HEK293T (cell line): ENCODE data around the gene PLPPR5.
"Not testable (repeated sequence)": the region's sequence is repeated elsewhere in the genome, so short reads cannot be mapped to it uniquely, and the experiment has no call there.

Experiments
- CTCF ChIA-PET: fragments of 350-600 bp; formaldehyde crosslinking; extraction: SDS; loops from one replicate; lab custom pipeline; 2021; ENCODE audit warnings: antibody characterized with exemption, inconsistent platforms; lab: Yijun Ruan, JAX
- POLR2A ChIA-PET: fragments of 350-600 bp; formaldehyde crosslinking; extraction: SDS; loops from one replicate; lab custom pipeline; 2020; ENCODE audit warnings: antibody characterized with exemption, inconsistent platforms; lab: Yijun Ruan, JAX
- DNase-seq: peaks from one replicate; pipeline ENCODE4 v3.0.0; 2012; ENCODE audit warnings: mixed read lengths; ENCODE audit errors: extremely low spot score
- ARNT ChIP-seq: fragments of 450-650 bp; IDR thresholded peaks from 2 replicates; pipeline ENCODE4 v1.6.1; 2017; ENCODE audit warnings: mild to moderate bottlenecking
- BHLHE40 ChIP-seq: fragments of 450-650 bp; IDR thresholded peaks from 2 replicates; pipeline ENCODE4 v1.6.1; 2016; ENCODE audit warnings: mild to moderate bottlenecking, moderate library complexity, borderline replicate concordance
- CTBP1 ChIP-seq: fragments of 450-650 bp; IDR thresholded peaks from 2 replicates; pipeline ENCODE4 v1.6.1; 2016; ENCODE audit warnings: borderline replicate concordance
- ELF4 ChIP-seq: fragments of 450-650 bp; IDR thresholded peaks from 2 replicates; pipeline ENCODE4 v1.6.1; 2017; ENCODE audit warnings: antibody characterized with exemption
- FOXA1 ChIP-seq: fragments of 450-650 bp; IDR thresholded peaks from 2 replicates; pipeline ENCODE4 v1.6.1; 2016; ENCODE audit warnings: mild to moderate bottlenecking
- FOXK2 ChIP-seq: fragments of 450-650 bp; IDR thresholded peaks from 2 replicates; pipeline ENCODE4 v1.6.1; 2016; ENCODE audit warnings: mild to moderate bottlenecking
- FOXM1 ChIP-seq: fragments of 450-650 bp; IDR thresholded peaks from 2 replicates; pipeline ENCODE4 v1.6.1; 2017; ENCODE audit warnings: mild to moderate bottlenecking, borderline replicate concordance
- HDGF ChIP-seq: fragments of 450-650 bp; IDR thresholded peaks from 2 replicates; pipeline ENCODE4 v1.6.1; 2017; ENCODE audit warnings: antibody characterized with exemption, borderline replicate concordance
- L3MBTL2 ChIP-seq: fragments of 450-650 bp; conservative IDR thresholded peaks from 2 replicates; pipeline ENCODE4 v1.6.1; 2016; ENCODE audit warnings: mild to moderate bottlenecking
- LEF1 ChIP-seq: fragments of 450-650 bp; IDR thresholded peaks from 2 replicates; pipeline ENCODE4 v1.6.1; 2017; ENCODE audit warnings: mild to moderate bottlenecking, borderline replicate concordance
- NFRKB ChIP-seq: fragments of 450-650 bp; IDR thresholded peaks from 2 replicates; pipeline ENCODE4 v1.6.1; 2016; ENCODE audit warnings: mild to moderate bottlenecking, moderate library complexity
- PKNOX1 ChIP-seq: fragments of 450-650 bp; IDR thresholded peaks from 2 replicates; pipeline ENCODE4 v1.6.1; 2016
- SP1 ChIP-seq: fragments of 450-650 bp; IDR thresholded peaks from 2 replicates; pipeline ENCODE4 v1.6.1; 2017
- SUZ12 ChIP-seq: fragments of 450-650 bp; IDR thresholded peaks from 2 replicates; pipeline ENCODE4 v1.6.1; 2016; ENCODE audit warnings: mild to moderate bottlenecking
- TARDBP ChIP-seq: fragments of 450-650 bp; IDR thresholded peaks from 2 replicates; pipeline ENCODE4 v1.6.1; 2016
- ZNF384 ChIP-seq: fragments of 450-650 bp; IDR thresholded peaks from 2 replicates; pipeline ENCODE4 v1.6.1; 2016

The PLPPR5 gene

GRCh38 chr1:98884864-98885263 lies 119.8 kb downstream of the PLPPR5 start:
- TF ChIP-seq HDGF (no peak), L3MBTL2 (no peak), SUZ12 (no peak), ARNT (no peak), SP1 (no peak), FOXA1 (no peak), PKNOX1 (no peak), CTBP1 (no peak), FOXM1 (no peak)
- DNase-seq: no peak
- POLR2A ChIA-PET: no interaction called here
- CTCF ChIA-PET: no interaction called here

- POLR2A ChIA-PET: no interaction called here
- TF ChIP-seq CTBP1 (no peak), LEF1 (no peak), ARNT (no peak), ZNF384 (no peak), FOXM1 (no peak), FOXA1 (no peak), HDGF (no peak), BHLHE40 (no peak), SP1 (no peak), SUZ12 (no peak), NFRKB (no peak), FOXK2 (no peak), L3MBTL2 (no peak), ELF4 (no peak), TARDBP (no peak)
- no peak for DNase-seq
- CTCF ChIA-PET: no interaction called here
Measured at GRCh38 chr1:98881901-98882300, 122.8 kb downstream of the PLPPR5 start.

- POLR2A ChIA-PET, DNase-seq, CTCF ChIA-PET: not testable (repeated sequence)
Measured at GRCh38 chr1:98881234-98881633, 123.4 kb downstream of the PLPPR5 start.

GRCh38 chr1:98874828-98875227 lies 129.8 kb downstream of the PLPPR5 start:
- ChIA-PET CTCF (no interaction called here), POLR2A (no interaction called here)
- DNase-seq: no peak
- TF ChIP-seq CTBP1: no peak

GRCh38 chr1:98870959-98871903 lies 133.4 kb downstream of the PLPPR5 start:
- POLR2A ChIA-PET: no interaction called here
- DNase-seq: no peak
- TF ChIP-seq ARNT: no peak
- no peak for TF ChIP-seq BHLHE40
- TF ChIP-seq LEF1: no peak
- no peak for TF ChIP-seq FOXA1
- no peak for TF ChIP-seq FOXM1
- no peak for TF ChIP-seq HDGF
- TF ChIP-seq SP1: no peak
- TF ChIP-seq ELF4: no peak
- no peak for TF ChIP-seq ZNF384
- TF ChIP-seq TARDBP: no peak
- CTCF ChIA-PET: no interaction called here

GRCh38 chr1:98865796-98866195 lies 138.9 kb downstream of the PLPPR5 start:
- ChIA-PET POLR2A (no interaction called here), CTCF (no interaction called here)
- no peak for TF ChIP-seq BHLHE40
- no peak for TF ChIP-seq L3MBTL2
- TF ChIP-seq PKNOX1: no peak
- no peak for TF ChIP-seq FOXM1
- no peak for TF ChIP-seq LEF1
- TF ChIP-seq TARDBP: no peak
- no peak for TF ChIP-seq SUZ12
- DNase-seq: no peak

GRCh38 chr1:98860329-98860728 lies 144.3 kb downstream of the PLPPR5 start:
- CTCF ChIA-PET: no interaction called here
- POLR2A ChIA-PET: no interaction called here

More at GRCh38 chr1:98860329-98860728, 144.3 kb downstream of the PLPPR5 start:
- DNase-seq: no peak
- TF ChIP-seq LEF1 (no peak), L3MBTL2 (no peak), ELF4 (no peak), BHLHE40 (no peak), PKNOX1 (no peak), ZNF384 (no peak), TARDBP (no peak), NFRKB (no peak), FOXM1 (no peak), SP1 (no peak), FOXA1 (no peak), HDGF (no peak), SUZ12 (no peak), FOXK2 (no peak), CTBP1 (no peak)
